ENCODE data around the gene FFAR4. TPM values are rescaled to one million over a fixed set of nuclear protein-coding genes. Genes with fewer than 3 reads are reported as not detected.
A peak's percentile ranks its signal among the peaks of the same experiment; 100 is the strongest.

Gene FFAR4
- total RNA-seq, 1 experiment from 2014 or later: not detected

DNA sequence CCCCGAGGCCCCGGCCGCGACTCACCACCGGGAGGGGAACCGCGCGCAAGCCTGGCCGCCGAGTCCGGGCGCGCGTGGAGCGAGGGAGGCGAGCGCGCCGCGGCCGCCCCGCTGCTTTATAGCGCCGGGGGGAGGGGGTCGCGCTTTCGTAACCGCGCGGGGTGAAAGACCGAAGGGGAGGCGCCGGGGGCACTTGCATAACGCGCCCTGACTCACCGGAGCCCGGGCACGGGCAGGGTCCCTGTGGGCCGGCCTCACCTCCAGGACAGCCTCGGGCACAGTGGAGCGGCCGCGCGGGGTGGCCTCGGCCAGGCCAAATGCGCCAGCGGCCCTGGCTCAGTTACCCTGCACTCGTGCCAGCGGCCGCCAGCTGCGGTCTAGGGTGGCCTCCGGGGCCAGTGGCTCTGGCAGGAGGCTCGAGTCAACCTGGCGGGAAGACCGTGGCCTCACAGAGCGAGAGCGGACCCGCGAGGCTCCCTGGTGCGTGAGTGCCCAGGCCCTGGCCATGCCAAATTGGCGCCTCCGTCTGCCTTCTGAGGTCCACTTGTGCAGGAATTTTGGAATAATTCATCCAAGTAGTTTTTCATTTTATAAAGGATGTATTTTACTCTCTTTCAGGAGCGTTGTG lies 34.8 kb downstream of the FFAR4 start, which contains the start of gene RBP4:
RBP4 (minus strand) TSS at position 90 of the 628 bp plus-strand sequence. CDS start 207 bp downstream, outside the sequence.
- no peak for DNase-seq
- H3K27me3 ChIP-seq: no peaks in the 10 kb centered on the region
- no peaks in the 10 kb centered on the region for H3K36me3 ChIP-seq
- no peak within 1 kb of the TSS for H3K4me3 ChIP-seq
- H3K9me3 ChIP-seq (replicated peaks): no peaks in the 10 kb centered on the region; the same call in 1 of the 2 replicates
- no peaks in the 10 kb centered on the region; the same call in 1 of the 2 replicates for H3K4me1 ChIP-seq
- no peak within 1 kb of the TSS for H3K27ac ChIP-seq

- H3K27me3 ChIP-seq: no peaks in the 10 kb centered on the region
- no peaks in the 10 kb centered on the region; the same call in 1 of the 2 replicates for H3K9me3 ChIP-seq (replicated peaks)
- H3K36me3 ChIP-seq: no peaks in the 10 kb centered on the region
- no peak overlapping the region for H3K4me3 ChIP-seq
- no peak overlapping the region for H3K27ac ChIP-seq
- no peaks in the 10 kb centered on the region for H3K4me1 ChIP-seq
- no peak for DNase-seq
These were observed 35.3 kb downstream of the FFAR4 start for GRCh38 chr10:93601774-93602162.

GRCh38 chr10:93603023-93603422 lies 36.6 kb downstream of the FFAR4 start:
- no peak for DNase-seq
- H3K36me3 ChIP-seq: no peaks in the 10 kb centered on the region
- H3K9me3 ChIP-seq (replicated peaks): no peaks in the 10 kb centered on the region; the same call in 1 of the 2 replicates
- H3K4me3 ChIP-seq: no peak overlapping the region
- H3K27ac ChIP-seq: no peak overlapping the region
- no peaks in the 10 kb centered on the region for H3K27me3 ChIP-seq
- no peaks in the 10 kb centered on the region for H3K4me1 ChIP-seq

DNA sequence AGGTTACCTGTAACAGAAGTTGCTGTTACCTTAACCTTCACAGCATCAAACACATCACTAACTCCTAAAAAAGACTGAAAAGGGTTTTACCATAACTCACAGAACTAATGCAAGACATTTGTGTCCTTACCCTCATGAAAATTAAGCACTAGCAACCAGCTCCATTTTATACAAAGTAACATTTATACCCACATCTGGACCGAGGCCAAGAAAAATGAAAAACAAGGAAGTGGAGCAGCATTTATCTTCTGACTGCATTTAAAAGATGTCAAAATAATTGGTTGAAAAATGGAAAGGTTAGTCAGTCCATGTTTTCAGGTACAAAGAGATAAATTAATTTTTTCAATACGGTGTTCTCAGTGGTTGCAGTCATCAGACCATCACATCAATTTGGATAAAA lies 37.7 kb downstream of the FFAR4 start:
- DNase-seq: no peak
- Histone ChIP-seq H3K4me3 (no peak overlapping the region), H3K9me3 (replicated peaks) (no peaks in the 10 kb centered on the region; the same call in 1 of the 2 replicates), H3K27ac (no peak overlapping the region), H3K27me3 (no peaks in the 10 kb centered on the region), H3K36me3 (no peaks in the 10 kb centered on the region), H3K4me1 (no peaks in the 10 kb centered on the region)

- DNase-seq: no peak
- Histone ChIP-seq H3K4me1 (no peaks in the 10 kb centered on the region), H3K27ac (no peak overlapping the region), H3K36me3 (no peaks in the 10 kb centered on the region), H3K4me3 (no peak overlapping the region), H3K9me3 (replicated peaks) (no peaks in the 10 kb centered on the region; the same call in 1 of the 2 replicates), H3K27me3 (no peaks in the 10 kb centered on the region)
These were observed 42.0 kb downstream of the FFAR4 start for GRCh38 chr10:93608421-93608820.

- Histone ChIP-seq H3K4me1 (no peaks in the 10 kb centered on the region), H3K9me3 (replicated peaks) (no peaks in the 10 kb centered on the region), H3K36me3 (no peaks in the 10 kb centered on the region), H3K27me3 (no peaks in the 10 kb centered on the region), H3K27ac (no peak within 1 kb of the TSS), H3K4me3 (no peak within 1 kb of the TSS)
- DNase-seq: no peak
These were observed 45.8 kb downstream of the FFAR4 start, which contains the start of gene PDE6C for GRCh38 chr10:93612311-93612710. Gene PDE6C, plus strand, starts transcription at chr10:93612537. Its CDS starts 189 bp downstream, at chr10:93612726.

DNA sequence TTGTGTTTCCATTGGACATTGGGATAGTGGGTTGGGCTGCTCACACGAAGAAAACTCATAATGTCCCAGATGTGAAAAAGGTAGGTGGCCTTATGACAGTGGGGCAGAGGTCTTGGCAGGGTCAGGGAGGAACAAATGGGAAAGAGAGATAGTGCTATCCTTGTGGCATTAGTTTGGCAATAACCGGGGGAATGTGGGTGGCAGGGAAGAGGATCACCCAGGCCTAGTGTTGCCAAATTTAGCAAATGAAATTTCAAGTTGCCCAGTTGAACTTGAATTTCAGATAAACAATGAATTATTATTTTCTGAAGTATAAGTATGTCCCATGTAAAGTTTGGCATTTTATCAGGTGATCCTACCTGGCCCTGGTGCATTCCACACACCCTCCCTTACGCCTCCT lies 46.7 kb downstream of the FFAR4 start:
- no peak for DNase-seq
- H3K27ac ChIP-seq: no peak overlapping the region
- H3K27me3 ChIP-seq: no peaks in the 10 kb centered on the region
- H3K4me1 ChIP-seq: no peaks in the 10 kb centered on the region
- H3K9me3 ChIP-seq (replicated peaks): no peaks in the 10 kb centered on the region
- no peaks in the 10 kb centered on the region for H3K36me3 ChIP-seq
- H3K4me3 ChIP-seq: no peak overlapping the region

- H3K27me3 ChIP-seq: no peaks in the 10 kb centered on the region
These were observed 47.8 kb downstream of the FFAR4 start for GRCh38 chr10:93614101-93614825.

DNA sequence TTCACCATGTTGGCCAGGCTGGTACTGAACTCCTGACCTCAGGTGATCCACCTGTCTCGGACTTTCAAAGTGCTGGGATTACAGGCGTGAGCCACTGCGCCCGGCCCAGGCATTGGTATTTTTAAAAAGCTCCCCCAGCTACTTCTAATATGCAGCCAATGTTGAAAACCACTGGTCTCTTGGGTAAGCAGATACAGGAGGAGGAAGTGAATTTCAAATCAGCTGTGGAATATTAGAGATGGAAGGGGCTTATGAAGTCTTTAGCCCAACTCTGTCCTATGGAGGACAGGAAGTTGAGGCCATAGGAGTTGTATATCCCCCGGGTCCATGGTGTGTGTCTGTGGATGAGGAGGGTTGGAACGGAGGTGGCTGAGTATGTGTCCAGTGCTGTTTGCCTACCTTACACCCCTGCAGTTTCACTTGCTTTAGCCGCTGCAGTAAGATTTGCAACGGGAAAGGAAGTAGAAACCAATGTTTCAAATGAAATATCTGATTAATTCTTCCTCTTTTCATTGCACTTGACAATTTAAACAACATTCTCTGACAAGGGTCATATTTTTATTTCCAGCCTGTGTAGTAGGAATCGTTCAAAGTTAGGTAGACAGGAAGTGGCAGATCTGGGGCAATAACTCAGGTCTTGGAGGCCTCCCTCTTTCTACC lies 49.2 kb downstream of the FFAR4 start:
- Histone ChIP-seq H3K36me3 (no peaks in the 10 kb centered on the region), H3K27ac (no peak overlapping the region), H3K4me3 (no peak overlapping the region), H3K9me3 (replicated peaks) (no peaks in the 10 kb centered on the region), H3K27me3 (no peaks in the 10 kb centered on the region), H3K4me1 (no peaks in the 10 kb centered on the region)
- DNase-seq: no peak

More at GRCh38 chr10:93614101-93614825, 47.8 kb downstream of the FFAR4 start:
- Histone ChIP-seq H3K4me3 (no peak overlapping the region), H3K4me1 (no peaks in the 10 kb centered on the region), H3K27ac (no peak overlapping the region), H3K36me3 (no peaks in the 10 kb centered on the region), H3K9me3 (replicated peaks) (no peaks in the 10 kb centered on the region)
- no peak for DNase-seq

- H3K4me3 ChIP-seq: no peak overlapping the region
These were observed 54.5 kb downstream of the FFAR4 start for GRCh38 chr10:93620925-93621324.

GRCh38 chr10:93622942-93623341 lies 56.5 kb downstream of the FFAR4 start:
- Histone ChIP-seq H3K4me3 (no peak overlapping the region), H3K4me1 (no peaks in the 10 kb centered on the region), H3K36me3 (no peaks in the 10 kb centered on the region), H3K27ac (no peak overlapping the region), H3K27me3 (no peaks in the 10 kb centered on the region), H3K9me3 (replicated peaks) (no peaks in the 10 kb centered on the region)
- DNase-seq: no peak

More at GRCh38 chr10:93620925-93621324, 54.5 kb downstream of the FFAR4 start:
- Histone ChIP-seq H3K9me3 (replicated peaks) (no peaks in the 10 kb centered on the region), H3K27ac (no peak overlapping the region), H3K27me3 (no peaks in the 10 kb centered on the region), H3K4me1 (no peaks in the 10 kb centered on the region), H3K36me3 (no peaks in the 10 kb centered on the region)
- DNase-seq: no peak

DNA sequence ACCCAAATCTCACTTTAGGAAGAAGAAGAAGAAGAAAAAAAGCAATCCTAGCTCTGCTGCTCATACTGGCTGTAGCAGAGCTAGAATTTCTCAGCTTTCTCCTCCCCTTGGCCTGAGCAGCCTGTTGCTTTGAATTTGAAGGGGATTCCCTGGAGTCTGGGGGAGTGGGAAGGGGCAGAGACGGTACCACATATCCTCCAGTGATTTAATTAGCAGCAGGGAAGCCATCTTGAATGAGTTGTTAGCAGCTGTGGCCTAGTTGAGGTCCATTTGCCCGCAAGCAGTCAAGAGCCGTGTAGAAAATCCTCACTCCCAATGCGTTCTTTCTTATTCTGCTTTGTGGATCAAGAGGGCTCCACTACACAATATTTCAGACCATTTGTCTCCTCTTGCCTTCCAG lies 62.4 kb downstream of the FFAR4 start:
- Histone ChIP-seq H3K27ac (no peak overlapping the region), H3K27me3 (no peaks in the 10 kb centered on the region), H3K9me3 (replicated peaks) (no peaks in the 10 kb centered on the region), H3K4me3 (no peak overlapping the region), H3K36me3 (no peaks in the 10 kb centered on the region), H3K4me1 (no peaks in the 10 kb centered on the region)
- DNase-seq: no peak

GRCh38 chr10:93629647-93630305 lies 63.3 kb downstream of the FFAR4 start:
- Histone ChIP-seq H3K27me3 (no peaks in the 10 kb centered on the region), H3K4me1 (no peaks in the 10 kb centered on the region), H3K27ac (no peak overlapping the region), H3K4me3 (no peak overlapping the region), H3K36me3 (no peaks in the 10 kb centered on the region), H3K9me3 (replicated peaks) (no peaks in the 10 kb centered on the region)
- no peak for DNase-seq

DNA sequence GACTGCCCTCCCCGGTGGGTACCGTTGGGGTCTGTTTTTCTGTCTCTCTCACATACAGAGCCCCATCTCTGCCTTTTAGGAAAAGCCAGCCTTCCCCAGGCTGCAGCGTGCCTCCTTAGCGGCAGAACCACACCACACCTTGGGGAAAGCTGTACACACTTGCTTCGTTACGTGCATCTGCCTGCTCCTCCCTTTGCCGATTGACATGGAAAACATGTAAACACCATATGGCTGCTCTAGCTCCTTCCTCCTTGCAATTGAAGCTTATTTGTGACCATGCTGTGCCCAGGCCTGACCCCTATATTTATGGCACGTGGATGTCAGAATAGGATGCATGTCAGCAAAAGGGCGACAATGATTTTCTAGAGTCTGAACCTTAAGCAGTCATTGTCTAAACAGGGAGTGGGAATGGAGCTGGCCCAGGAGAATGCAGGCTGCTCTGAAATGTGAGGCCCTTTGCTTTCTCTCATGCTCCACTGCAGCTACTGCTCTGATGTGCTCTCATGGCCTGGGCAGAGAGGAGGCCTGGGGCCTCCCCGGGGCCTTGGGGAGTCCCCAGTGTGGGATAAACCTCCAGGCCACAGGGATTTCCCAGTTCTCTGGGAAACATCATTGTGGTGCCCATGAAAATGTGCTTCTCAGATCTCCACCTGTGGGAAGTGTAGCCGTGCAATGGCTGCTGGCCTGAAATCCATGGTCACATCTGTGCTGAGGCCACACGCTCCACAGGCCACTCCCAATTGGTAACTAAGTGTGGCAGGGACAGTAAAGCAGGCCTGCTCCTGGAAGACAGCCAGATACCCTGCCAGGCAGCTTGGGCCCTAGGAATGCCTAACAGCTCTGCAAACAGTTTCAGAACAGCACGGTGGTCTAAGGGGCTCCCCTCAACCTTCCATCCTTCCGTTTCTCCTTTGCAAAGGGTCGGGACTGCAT lies 64.4 kb downstream of the FFAR4 start:
- Histone ChIP-seq H3K4me1 (no peaks in the 10 kb centered on the region), H3K36me3 (no peaks in the 10 kb centered on the region), H3K27ac (no peak overlapping the region), H3K27me3 (no peaks in the 10 kb centered on the region), H3K4me3 (no peak overlapping the region), H3K9me3 (replicated peaks) (no peaks in the 10 kb centered on the region)
- peak in 1 of 2 experiments; percentile 8 for DNase-seq

Data from SJCRH30 (cell line).